ENCODE data around the gene SRD5A3. TPM values are rescaled to one million over a fixed set of nuclear protein-coding genes. Genes with fewer than 3 reads are reported as not detected.
A peak's percentile ranks its signal among the peaks of the same experiment; 100 is the strongest.
"Not testable (repeated sequence)": the region's sequence is repeated elsewhere in the genome, so short reads cannot be mapped to it uniquely, and the experiment has no call there.

Gene SRD5A3
- total RNA-seq, 4 donors from 2014 or later = 1.0 to 6.1 (median 2.9) TPM

DNA sequence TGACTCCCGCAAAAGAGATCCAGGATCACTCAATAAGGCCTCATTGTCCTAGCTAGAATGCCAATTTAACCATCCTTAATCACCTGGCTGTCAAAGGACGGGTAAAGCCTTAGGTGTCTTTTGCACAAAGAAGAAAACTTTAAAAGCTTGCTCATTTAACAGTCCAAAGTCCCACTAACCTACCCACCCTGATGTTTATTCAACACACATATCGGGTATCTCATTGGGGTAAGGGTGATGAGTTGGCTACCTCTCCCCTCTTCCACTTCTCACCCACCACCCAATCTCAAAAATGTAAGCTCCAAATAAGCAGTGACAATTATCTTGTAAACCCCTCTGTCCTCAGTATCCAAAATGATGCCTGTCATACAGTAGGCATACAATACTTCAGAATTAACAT is 988 bp upstream of the SRD5A3 start:
- intact Hi-C loops (cut with DNase I; ENCODE audit: low total_unique reads) = no loop called here
- no peak overlapping the region for H3K4me3 ChIP-seq
- no peaks in the 10 kb centered on the region for H3K4me1 ChIP-seq
- H3K27me3 ChIP-seq = no peaks in the 10 kb centered on the region
- no peak for TF ChIP-seq POLR2A (IDR thresholded peaks at IDR 0.05)
- TF ChIP-seq CTCF (IDR thresholded peaks at IDR 0.05) = no peak
- no peaks in the 10 kb centered on the region for H3K36me3 ChIP-seq
- peak overlapping the region in 1 of 2 donors; percentile 96 for H3K27ac ChIP-seq
- no peaks in the 10 kb centered on the region for H3K9me3 ChIP-seq
- no peak for DNase-seq

DNA sequence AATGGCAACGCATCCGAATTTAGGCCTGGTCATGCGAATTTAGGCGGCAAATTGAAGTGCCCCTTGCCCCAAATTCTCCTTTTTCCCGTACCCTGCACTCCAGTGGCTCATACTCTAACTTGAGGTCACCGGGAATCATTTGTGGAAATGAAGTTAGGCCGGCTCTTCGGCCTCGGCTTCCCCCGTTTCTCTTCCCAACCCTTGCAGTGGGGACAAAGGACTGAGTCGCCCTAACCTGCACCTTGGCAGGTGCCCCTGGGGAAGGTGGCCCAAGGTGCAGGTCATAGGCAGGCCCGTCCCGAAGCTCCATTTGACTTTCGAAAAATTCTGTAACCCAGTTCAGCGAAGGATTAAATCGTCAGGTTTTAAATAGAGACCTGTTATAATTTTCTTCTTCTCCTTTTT is 811 bp downstream of the SRD5A3 start:
- TF ChIP-seq POLR2A (IDR thresholded peaks at IDR 0.05) (no peak), CTCF (IDR thresholded peaks at IDR 0.05) (no peak)
- DNase-seq = no peak
- no peaks in the 10 kb centered on the region for H3K4me1 ChIP-seq
- H3K36me3 ChIP-seq = no peaks in the 10 kb centered on the region
- no peaks in the 10 kb centered on the region for H3K9me3 ChIP-seq
- H3K4me3 ChIP-seq = peak overlapping the region; percentile 51 to 88
- H3K27ac ChIP-seq = peak overlapping the region; percentile 96 to 97
- intact Hi-C loops (cut with DNase I; ENCODE audit: low total_unique reads) = no loop called here
- no peaks in the 10 kb centered on the region for H3K27me3 ChIP-seq

DNA sequence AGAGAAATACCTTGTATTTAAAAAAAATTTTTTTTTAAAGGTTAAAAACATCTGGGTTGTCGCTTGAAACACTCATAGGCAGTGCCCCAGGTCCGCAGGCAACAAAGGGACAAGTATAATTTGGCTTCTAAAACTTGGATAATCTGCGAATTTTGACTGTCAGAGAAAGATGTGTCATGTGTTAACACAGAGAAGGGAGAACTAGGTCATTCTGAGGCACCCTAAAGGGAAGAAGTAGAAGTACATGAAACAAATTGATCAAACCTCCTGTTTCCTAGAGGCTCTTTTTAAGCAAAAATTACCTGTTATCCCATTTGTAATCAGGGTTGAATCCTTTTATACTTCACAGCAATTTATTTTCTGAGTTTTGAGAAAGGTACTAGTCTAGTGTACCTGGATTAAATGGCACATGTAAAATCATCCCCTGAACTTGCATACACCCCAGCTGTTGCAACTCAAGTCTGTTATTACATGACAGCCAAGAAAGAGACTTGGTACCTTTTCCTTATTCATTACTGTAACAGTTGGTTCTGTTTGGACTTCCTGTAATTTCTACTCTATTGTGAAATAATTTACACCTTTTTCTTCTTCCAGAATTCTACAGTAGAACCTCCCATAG is 1.7 kb downstream of the SRD5A3 start:
- H3K4me3 ChIP-seq = no peak overlapping the region
- H3K9me3 ChIP-seq = no peaks in the 10 kb centered on the region

GRCh38 chr4:55348466-55348865 is 2.4 kb downstream of the SRD5A3 start:
- DNase-seq = no peak
- Histone ChIP-seq H3K27ac (no peak overlapping the region), H3K27me3 (no peaks in the 10 kb centered on the region), H3K36me3 (no peaks in the 10 kb centered on the region), H3K9me3 (no peaks in the 10 kb centered on the region), H3K4me1 (no peaks in the 10 kb centered on the region), H3K4me3 (no peak overlapping the region)
- intact Hi-C loops (cut with DNase I; ENCODE audit: low total_unique reads) = no loop called here
- TF ChIP-seq CTCF (IDR thresholded peaks at IDR 0.05) (no peak), POLR2A (IDR thresholded peaks at IDR 0.05) (no peak)

More for the DNA sequence above, 1.7 kb downstream of the SRD5A3 start:
- intact Hi-C loops (cut with DNase I; ENCODE audit: low total_unique reads) = no loop called here
- no peak for TF ChIP-seq POLR2A (IDR thresholded peaks at IDR 0.05)
- no peak for TF ChIP-seq CTCF (IDR thresholded peaks at IDR 0.05)
- Histone ChIP-seq H3K4me1 (no peaks in the 10 kb centered on the region), H3K36me3 (no peaks in the 10 kb centered on the region), H3K27ac (peak overlapping the region in 1 of 2 donors; percentile 97), H3K27me3 (no peaks in the 10 kb centered on the region)
- DNase-seq = no peak

- H3K27ac ChIP-seq; H3K4me1 ChIP-seq; H3K4me3 ChIP-seq; H3K9me3 ChIP-seq; DNase-seq; intact Hi-C loops (cut with DNase I; ENCODE audit: low total_unique reads); H3K27me3 ChIP-seq; H3K36me3 ChIP-seq: not testable (repeated sequence)
Measured at GRCh38 chr4:55350870-55351269, 4.8 kb downstream of the SRD5A3 start.

GRCh38 chr4:55351824-55352223 is 5.8 kb downstream of the SRD5A3 start:
- DNase-seq = no peak
- intact Hi-C loops (cut with DNase I; ENCODE audit: low total_unique reads) = no loop called here
- no peak for TF ChIP-seq POLR2A (IDR thresholded peaks at IDR 0.05)
- TF ChIP-seq CTCF (IDR thresholded peaks at IDR 0.05) = no peak

More at GRCh38 chr4:55351824-55352223, 5.8 kb downstream of the SRD5A3 start:
- Histone ChIP-seq H3K9me3 (no peaks in the 10 kb centered on the region), H3K27me3 (no peaks in the 10 kb centered on the region), H3K4me1 (no peaks in the 10 kb centered on the region), H3K36me3 (no peaks in the 10 kb centered on the region), H3K4me3 (no peak overlapping the region), H3K27ac (no peak overlapping the region)
